GM12878 (cell line): ENCODE data around the gene EHD4. TPM values are rescaled to one million over a fixed set of nuclear protein-coding genes. Genes with fewer than 3 reads are reported as not detected.
A peak's percentile ranks its signal among the peaks of the same experiment; 100 is the strongest.

ENCODE experiments used
- CHD2 ChIP-seq: IDR thresholded peaks from 2 replicates; pipeline ENCODE4 v1.6.1; 2011; ENCODE audit warnings: low read depth, low read length, improper control_type of control experiment, borderline replicate concordance
- FOXM1 ChIP-seq: IDR thresholded peaks from 2 replicates; pipeline ENCODE4 v1.6.1; 2012; ENCODE audit warnings: low read depth, mild to moderate bottlenecking, inconsistent platforms, low read length, moderate library complexity
- JUND ChIP-seq: IDR thresholded peaks from 2 replicates; pipeline ENCODE4 v1.6.1; 2012; ENCODE audit warnings: low read depth, mild to moderate bottlenecking, low read length, improper control_type of control experiment, moderate library complexity
- KLF5 ChIP-seq: fragments of 450-650 bp; IDR thresholded peaks from 2 replicates; pipeline ENCODE4 v1.6.1; 2014; ENCODE audit warnings: mild to moderate bottlenecking; ENCODE audit not compliant: partially characterized antibody
- MYB ChIP-seq: fragments of 150-350 bp; IDR thresholded peaks from 2 replicates; pipeline ENCODE4 v1.6.1; 2014; ENCODE audit warnings: mild to moderate bottlenecking, low read depth, low read length, borderline replicate concordance
- NFXL1 ChIP-seq: fragments of 450-650 bp; IDR thresholded peaks from 2 replicates; pipeline ENCODE4 v1.6.1; 2017; ENCODE audit warnings: antibody characterized with exemption, mild to moderate bottlenecking, borderline replicate concordance
- STAT3 ChIP-seq: IDR thresholded peaks from 2 replicates; pipeline ENCODE4 v1.6.1; 2011; ENCODE audit warnings: low read depth, low read length, improper control_type of control experiment
- TCF3 ChIP-seq: IDR thresholded peaks from 2 replicates; pipeline ENCODE4 v1.6.1; 2012; ENCODE audit warnings: low read depth, mild to moderate bottlenecking, low read length, borderline replicate concordance; ENCODE audit not compliant: insufficient read depth
- WRNIP1 ChIP-seq: IDR thresholded peaks from 2 replicates; pipeline ENCODE4 v1.6.1; 2011; ENCODE audit warnings: low read depth, low read length, improper control_type of control experiment, borderline replicate concordance
- YY1 ChIP-seq: IDR thresholded peaks from 2 replicates; pipeline ENCODE4 v1.6.1; 2011; ENCODE audit warnings: low read depth, mild to moderate bottlenecking, low read length
- ZZZ3 ChIP-seq: IDR thresholded peaks from 2 replicates; pipeline ENCODE4 v1.6.1; 2011; ENCODE audit warnings: low read depth; ENCODE audit not compliant: control insufficient read depth, insufficient read length
- polyA plus RNA-seq, 11 experiments: library from polyadenylated mRNA; depleted of rRNA in 4 of 11; unstranded in 6 of 11; stranded (reverse) in 5 of 11; fragments of >200 nt; fragmentation: Nextera tagmentation in 4 of 11; fragmentation: Illumina TruSeq in 1 of 11; extraction: Ambion mirVana in 4 of 11; extraction: Trizol in 1 of 11; gene quantifications; 1 replicate in 1 of 11; 2 replicates in 10 of 11; pipeline versions ENCODE4 v1.2.1 to v1.2.3, GENCODE V29; 2011 to 2016; ENCODE audit warnings: inconsistent platforms in 2 of 11, missing spikeins in 2 of 11, low read depth in 1 of 11
- total RNA-seq, 4 experiments: library from RNA; depleted of rRNA in 3 of 4; stranded (reverse); fragments of >200 nt in 3 of 4; fragmentation: Illumina TruSeq in 1 of 4; extraction: Trizol in 1 of 4; gene quantifications; 2 replicates each; pipeline versions ENCODE4 v1.2.1 to v1.2.3, GENCODE V29; 2013 to 2021
- TF ChIP-seq, protein P1 (sequence below): IDR thresholded peaks from 2 replicates; pipeline ENCODE4 v1.6.1; 2012; ENCODE audit warnings: low read depth, low read length, improper control_type of control experiment
- TF ChIP-seq, protein P2 (sequence below): fragments of 450-650 bp; formaldehyde crosslinking; IDR thresholded peaks from 2 replicates; pipeline ENCODE4 v1.5.0; 2022; ENCODE audit warnings: mild to moderate bottlenecking, missing genetic modification characterization
- TF ChIP-seq, protein P3 (sequence below): fragments of 450-650 bp; IDR thresholded peaks from 2 replicates; pipeline ENCODE4 v1.6.1; 2017; ENCODE audit warnings: mild to moderate bottlenecking, moderate library complexity
- TF ChIP-seq, protein P4 (sequence below): fragments of 450-650 bp; formaldehyde crosslinking; IDR thresholded peaks from 2 replicates; pipeline ENCODE4 v1.4.0; 2020; ENCODE audit warnings: mild to moderate bottlenecking, moderate library complexity
- TF ChIP-seq, protein P5 (sequence below): IDR thresholded peaks from 2 replicates; pipeline ENCODE4 v1.6.1; 2011; ENCODE audit warnings: borderline replicate concordance, low read depth, mild to moderate bottlenecking, moderate library complexity, mixed read lengths, low read length; ENCODE audit not compliant: insufficient read depth; ENCODE audit errors: extremely low read length

EHD4 gene
- total and polyA plus RNA-seq, 10 of the 15 experiments (the other 5 are each of a cell fraction or from before 2014, with no cell fraction given), result 4.2 to 62.9 (median 44.7) TPM

DNA sequence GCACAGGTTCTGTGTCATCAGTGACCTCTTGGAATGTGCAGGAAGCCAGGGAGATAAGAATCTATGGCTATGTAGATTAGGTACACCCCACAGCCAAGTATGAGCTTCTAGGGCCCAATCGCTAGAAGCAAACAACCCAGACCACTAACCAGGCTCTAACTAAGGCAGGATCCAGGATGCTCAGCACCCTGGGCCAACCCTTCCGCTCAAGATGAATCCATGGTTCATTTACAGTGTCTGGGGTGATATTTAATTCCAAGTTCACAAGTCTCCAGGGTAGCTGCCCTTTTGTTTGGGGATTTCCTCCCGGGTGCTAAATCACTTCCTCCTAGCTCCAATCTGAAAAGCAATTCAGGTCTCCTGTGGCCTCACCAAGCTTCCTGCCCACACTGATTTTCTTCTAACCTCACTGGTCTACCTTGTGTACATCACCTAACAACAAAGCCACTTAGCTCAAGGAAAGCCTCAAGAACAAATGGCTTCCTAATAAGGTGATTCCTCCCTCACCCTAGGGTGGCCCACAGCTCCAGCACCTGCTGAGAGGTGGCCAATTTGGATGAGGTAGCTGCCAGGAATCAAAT lies 2.4 kb downstream of the EHD4 start (continued):
- TF ChIP-seq STAT3 (no peak), JUND (no peak), TCF3 (no peak), FOXM1 (no peak), KLF5 (no peak), NFXL1 (no peak), ZZZ3 (no peak), MYB (no peak), WRNIP1 (no peak), CHD2 (0 out of 2 replicates have a peak, but pooled peaks have one; percentile 26), YY1 (no peak; the same call in 1 of the 2 replicates)
- TF ChIP-seq, protein P1, sequence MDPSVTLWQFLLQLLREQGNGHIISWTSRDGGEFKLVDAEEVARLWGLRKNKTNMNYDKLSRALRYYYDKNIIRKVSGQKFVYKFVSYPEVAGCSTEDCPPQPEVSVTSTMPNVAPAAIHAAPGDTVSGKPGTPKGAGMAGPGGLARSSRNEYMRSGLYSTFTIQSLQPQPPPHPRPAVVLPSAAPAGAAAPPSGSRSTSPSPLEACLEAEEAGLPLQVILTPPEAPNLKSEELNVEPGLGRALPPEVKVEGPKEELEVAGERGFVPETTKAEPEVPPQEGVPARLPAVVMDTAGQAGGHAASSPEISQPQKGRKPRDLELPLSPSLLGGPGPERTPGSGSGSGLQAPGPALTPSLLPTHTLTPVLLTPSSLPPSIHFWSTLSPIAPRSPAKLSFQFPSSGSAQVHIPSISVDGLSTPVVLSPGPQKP, result no peak
- TF ChIP-seq, protein P2, sequence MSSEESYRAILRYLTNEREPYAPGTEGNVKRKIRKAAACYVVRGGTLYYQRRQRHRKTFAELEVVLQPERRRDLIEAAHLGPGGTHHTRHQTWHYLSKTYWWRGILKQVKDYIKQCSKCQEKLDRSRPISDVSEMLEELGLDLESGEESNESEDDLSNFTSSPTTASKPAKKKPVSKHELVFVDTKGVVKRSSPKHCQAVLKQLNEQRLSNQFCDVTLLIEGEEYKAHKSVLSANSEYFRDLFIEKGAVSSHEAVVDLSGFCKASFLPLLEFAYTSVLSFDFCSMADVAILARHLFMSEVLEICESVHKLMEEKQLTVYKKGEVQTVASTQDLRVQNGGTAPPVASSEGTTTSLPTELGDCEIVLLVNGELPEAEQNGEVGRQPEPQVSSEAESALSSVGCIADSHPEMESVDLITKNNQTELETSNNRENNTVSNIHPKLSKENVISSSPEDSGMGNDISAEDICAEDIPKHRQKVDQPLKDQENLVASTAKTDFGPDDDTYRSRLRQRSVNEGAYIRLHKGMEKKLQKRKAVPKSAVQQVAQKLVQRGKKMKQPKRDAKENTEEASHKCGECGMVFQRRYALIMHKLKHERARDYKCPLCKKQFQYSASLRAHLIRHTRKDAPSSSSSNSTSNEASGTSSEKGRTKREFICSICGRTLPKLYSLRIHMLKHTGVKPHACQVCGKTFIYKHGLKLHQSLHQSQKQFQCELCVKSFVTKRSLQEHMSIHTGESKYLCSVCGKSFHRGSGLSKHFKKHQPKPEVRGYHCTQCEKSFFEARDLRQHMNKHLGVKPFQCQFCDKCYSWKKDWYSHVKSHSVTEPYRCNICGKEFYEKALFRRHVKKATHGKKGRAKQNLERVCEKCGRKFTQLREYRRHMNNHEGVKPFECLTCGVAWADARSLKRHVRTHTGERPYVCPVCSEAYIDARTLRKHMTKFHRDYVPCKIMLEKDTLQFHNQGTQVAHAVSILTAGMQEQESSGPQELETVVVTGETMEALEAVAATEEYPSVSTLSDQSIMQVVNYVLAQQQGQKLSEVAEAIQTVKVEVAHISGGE (CRISPR knock-in tag), result no peak
- TF ChIP-seq, protein P3, sequence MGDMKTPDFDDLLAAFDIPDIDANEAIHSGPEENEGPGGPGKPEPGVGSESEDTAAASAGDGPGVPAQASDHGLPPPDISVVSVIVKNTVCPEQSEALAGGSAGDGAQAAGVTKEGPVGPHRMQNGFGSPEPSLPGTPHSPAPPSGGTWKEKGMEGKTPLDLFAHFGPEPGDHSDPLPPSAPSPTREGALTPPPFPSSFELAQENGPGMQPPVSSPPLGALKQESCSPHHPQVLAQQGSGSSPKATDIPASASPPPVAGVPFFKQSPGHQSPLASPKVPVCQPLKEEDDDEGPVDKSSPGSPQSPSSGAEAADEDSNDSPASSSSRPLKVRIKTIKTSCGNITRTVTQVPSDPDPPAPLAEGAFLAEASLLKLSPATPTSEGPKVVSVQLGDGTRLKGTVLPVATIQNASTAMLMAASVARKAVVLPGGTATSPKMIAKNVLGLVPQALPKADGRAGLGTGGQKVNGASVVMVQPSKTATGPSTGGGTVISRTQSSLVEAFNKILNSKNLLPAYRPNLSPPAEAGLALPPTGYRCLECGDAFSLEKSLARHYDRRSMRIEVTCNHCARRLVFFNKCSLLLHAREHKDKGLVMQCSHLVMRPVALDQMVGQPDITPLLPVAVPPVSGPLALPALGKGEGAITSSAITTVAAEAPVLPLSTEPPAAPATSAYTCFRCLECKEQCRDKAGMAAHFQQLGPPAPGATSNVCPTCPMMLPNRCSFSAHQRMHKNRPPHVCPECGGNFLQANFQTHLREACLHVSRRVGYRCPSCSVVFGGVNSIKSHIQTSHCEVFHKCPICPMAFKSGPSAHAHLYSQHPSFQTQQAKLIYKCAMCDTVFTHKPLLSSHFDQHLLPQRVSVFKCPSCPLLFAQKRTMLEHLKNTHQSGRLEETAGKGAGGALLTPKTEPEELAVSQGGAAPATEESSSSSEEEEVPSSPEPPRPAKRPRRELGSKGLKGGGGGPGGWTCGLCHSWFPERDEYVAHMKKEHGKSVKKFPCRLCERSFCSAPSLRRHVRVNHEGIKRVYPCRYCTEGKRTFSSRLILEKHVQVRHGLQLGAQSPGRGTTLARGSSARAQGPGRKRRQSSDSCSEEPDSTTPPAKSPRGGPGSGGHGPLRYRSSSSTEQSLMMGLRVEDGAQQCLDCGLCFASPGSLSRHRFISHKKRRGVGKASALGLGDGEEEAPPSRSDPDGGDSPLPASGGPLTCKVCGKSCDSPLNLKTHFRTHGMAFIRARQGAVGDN, result peak; percentile 62
- TF ChIP-seq, protein P4, sequence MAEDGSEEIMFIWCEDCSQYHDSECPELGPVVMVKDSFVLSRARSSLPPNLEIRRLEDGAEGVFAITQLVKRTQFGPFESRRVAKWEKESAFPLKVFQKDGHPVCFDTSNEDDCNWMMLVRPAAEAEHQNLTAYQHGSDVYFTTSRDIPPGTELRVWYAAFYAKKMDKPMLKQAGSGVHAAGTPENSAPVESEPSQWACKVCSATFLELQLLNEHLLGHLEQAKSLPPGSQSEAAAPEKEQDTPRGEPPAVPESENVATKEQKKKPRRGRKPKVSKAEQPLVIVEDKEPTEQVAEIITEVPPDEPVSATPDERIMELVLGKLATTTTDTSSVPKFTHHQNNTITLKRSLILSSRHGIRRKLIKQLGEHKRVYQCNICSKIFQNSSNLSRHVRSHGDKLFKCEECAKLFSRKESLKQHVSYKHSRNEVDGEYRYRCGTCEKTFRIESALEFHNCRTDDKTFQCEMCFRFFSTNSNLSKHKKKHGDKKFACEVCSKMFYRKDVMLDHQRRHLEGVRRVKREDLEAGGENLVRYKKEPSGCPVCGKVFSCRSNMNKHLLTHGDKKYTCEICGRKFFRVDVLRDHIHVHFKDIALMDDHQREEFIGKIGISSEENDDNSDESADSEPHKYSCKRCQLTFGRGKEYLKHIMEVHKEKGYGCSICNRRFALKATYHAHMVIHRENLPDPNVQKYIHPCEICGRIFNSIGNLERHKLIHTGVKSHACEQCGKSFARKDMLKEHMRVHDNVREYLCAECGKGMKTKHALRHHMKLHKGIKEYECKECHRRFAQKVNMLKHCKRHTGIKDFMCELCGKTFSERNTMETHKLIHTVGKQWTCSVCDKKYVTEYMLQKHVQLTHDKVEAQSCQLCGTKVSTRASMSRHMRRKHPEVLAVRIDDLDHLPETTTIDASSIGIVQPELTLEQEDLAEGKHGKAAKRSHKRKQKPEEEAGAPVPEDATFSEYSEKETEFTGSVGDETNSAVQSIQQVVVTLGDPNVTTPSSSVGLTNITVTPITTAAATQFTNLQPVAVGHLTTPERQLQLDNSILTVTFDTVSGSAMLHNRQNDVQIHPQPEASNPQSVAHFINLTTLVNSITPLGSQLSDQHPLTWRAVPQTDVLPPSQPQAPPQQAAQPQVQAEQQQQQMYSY, result no peak
- TF ChIP-seq, protein P5, sequence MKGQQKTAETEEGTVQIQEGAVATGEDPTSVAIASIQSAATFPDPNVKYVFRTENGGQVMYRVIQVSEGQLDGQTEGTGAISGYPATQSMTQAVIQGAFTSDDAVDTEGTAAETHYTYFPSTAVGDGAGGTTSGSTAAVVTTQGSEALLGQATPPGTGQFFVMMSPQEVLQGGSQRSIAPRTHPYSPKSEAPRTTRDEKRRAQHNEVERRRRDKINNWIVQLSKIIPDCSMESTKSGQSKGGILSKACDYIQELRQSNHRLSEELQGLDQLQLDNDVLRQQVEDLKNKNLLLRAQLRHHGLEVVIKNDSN, result no peak
